ENCODE results near the gene KIF20A.

DNA sequence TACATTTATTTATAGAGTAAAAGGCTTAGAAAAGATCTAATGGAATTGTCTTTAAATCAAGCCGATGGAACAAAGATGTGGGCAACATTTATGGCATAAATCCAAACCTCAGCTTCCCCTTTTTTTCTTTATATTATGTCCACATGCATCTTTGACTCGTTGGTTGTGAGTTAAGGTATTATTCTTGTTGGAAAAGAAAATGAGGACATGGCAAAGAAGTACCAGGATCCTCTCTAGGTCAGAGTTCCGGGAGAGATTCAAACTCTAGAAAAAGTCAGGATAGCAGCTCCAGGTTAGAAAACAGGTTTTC lies 39.2 kb upstream of the KIF20A start:
- TF ChIP-seq, protein P1, sequence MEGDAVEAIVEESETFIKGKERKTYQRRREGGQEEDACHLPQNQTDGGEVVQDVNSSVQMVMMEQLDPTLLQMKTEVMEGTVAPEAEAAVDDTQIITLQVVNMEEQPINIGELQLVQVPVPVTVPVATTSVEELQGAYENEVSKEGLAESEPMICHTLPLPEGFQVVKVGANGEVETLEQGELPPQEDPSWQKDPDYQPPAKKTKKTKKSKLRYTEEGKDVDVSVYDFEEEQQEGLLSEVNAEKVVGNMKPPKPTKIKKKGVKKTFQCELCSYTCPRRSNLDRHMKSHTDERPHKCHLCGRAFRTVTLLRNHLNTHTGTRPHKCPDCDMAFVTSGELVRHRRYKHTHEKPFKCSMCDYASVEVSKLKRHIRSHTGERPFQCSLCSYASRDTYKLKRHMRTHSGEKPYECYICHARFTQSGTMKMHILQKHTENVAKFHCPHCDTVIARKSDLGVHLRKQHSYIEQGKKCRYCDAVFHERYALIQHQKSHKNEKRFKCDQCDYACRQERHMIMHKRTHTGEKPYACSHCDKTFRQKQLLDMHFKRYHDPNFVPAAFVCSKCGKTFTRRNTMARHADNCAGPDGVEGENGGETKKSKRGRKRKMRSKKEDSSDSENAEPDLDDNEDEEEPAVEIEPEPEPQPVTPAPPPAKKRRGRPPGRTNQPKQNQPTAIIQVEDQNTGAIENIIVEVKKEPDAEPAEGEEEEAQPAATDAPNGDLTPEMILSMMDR (IDR thresholded peaks at IDR 0.05) = no peak
- TF ChIP-seq RAD21 (IDR thresholded peaks at IDR 0.05; ENCODE audit: low read length) (no peak), GATA2 (CRISPR knock-in tag; IDR thresholded peaks at IDR 0.05) (no peak), POLR2AphosphoS5 (IDR thresholded peaks at IDR 0.05; ENCODE audit: low read depth, low read length) (no peak), TAF1 (IDR thresholded peaks at IDR 0.05; ENCODE audit: borderline replicate concordance, low read depth, low read length) (no peak), MXI1 (IDR thresholded peaks at IDR 0.05; ENCODE audit: low read depth, low read length) (no peak), NRF1 (IDR thresholded peaks at IDR 0.05; ENCODE audit: low read depth, low read length) (no peak), EZH2phosphoT487 (IDR thresholded peaks at IDR 0.05; ENCODE audit: borderline replicate concordance, low read depth) (no peak), RFX5 (IDR thresholded peaks at IDR 0.05; ENCODE audit: low read length) (no peak), TCF12 (IDR thresholded peaks at IDR 0.05) (no peak), EP300 (IDR thresholded peaks at IDR 0.05; ENCODE audit: borderline replicate concordance in 1 of 2, low read depth in 1 of 2, low read length in 1 of 2) (no peak), SMC3 (IDR thresholded peaks at IDR 0.05; ENCODE audit: low read depth, low read length) (no peak)
- TF ChIP-seq, protein P2, sequence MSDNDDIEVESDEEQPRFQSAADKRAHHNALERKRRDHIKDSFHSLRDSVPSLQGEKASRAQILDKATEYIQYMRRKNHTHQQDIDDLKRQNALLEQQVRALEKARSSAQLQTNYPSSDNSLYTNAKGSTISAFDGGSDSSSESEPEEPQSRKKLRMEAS (IDR thresholded peaks at IDR 0.05; ENCODE audit: low read depth) = no peak

All from SK-N-SH (cell line).